K562 (cell line): ENCODE data around the gene C1orf167. TPM values are rescaled to one million over a fixed set of nuclear protein-coding genes. Genes with fewer than 3 reads are reported as not detected.

ENCODE experiments used
- ATAC-seq: fragments of 200-7000 bp; cut with Tn5 transposase; 3 replicates; pipeline ENCODE4 v1.9.1; 2020; ENCODE audit warnings: moderate library complexity
- BruUV-seq: library from RNA; stranded (reverse); fragments of 400-500 nt; replicated peaks from 2 replicates; lab custom pipeline; 2021; lab: Mats Ljungman, UMichigan
- CTCF ChIA-PET: fragments of 300-600 bp; formaldehyde crosslinking; extraction: SDS; loops from one replicate; lab custom pipeline; 2021; ENCODE audit warnings: low intra/inter-chr PET ratio; lab: Yijun Ruan, JAX
- POLR2A ChIA-PET: fragments of 300-600, 350-650 bp; sonication (Branson Sonifier 250); formaldehyde crosslinking; extraction: SDS; loops from one replicate; lab custom pipeline; 2021; ENCODE audit warnings: antibody characterized with exemption, inconsistent platforms; lab: Yijun Ruan, JAX
- DNase-seq, 4 experiments: peaks; one replicate each; pipeline versions ENCODE4 v3.0.0 to v3.0.0-alpha.2; 2011 to 2018; ENCODE audit warnings: low spot score in 3 of 4, mixed read lengths in 3 of 4; ENCODE audit errors: extremely low read depth in 1 of 4
- FAIRE-seq: peaks from 2 replicates; lab custom pipeline; 2011; peaks lifted over from hg19 to GRCh38; lab: Jason Lieb, UNC
- H2AFZ ChIP-seq: 2 replicates; pipeline ENCODE4 v1.6.0; 2011; ENCODE audit warnings: low read depth, low read length, control low read depth, inconsistent platforms
- H3K27ac ChIP-seq: fragments of 200-600 bp; 3 replicates; pipeline ENCODE4 v1.8.0; 2011; ENCODE audit warnings: low read depth, mild to moderate bottlenecking, control low read depth, inconsistent platforms, low read length, moderate library complexity, mixed read lengths; ENCODE audit errors: extremely low read depth
- H3K27me3 ChIP-seq, 2 experiments: fragments of 300-600 bp in 1 of 2; 2 replicates in 1 of 2; 3 replicates in 1 of 2; pipeline versions ENCODE4 v1.6.0 to v1.8.0; 2011; ENCODE audit warnings: inconsistent platforms in 2 of 2, low read length in 2 of 2, mild to moderate bottlenecking in 1 of 2, mixed read lengths in 1 of 2, moderate library complexity in 1 of 2; ENCODE audit not compliant: control insufficient read depth in 2 of 2, insufficient read depth in 2 of 2
- H3K36me3 ChIP-seq: fragments of 300-600 bp; 3 replicates; pipeline ENCODE4 v1.8.0; 2011; ENCODE audit warnings: mild to moderate bottlenecking, low read length, inconsistent platforms; ENCODE audit not compliant: control insufficient read depth, insufficient read depth
- H3K4me1 ChIP-seq, 2 experiments: fragments of 200-600 bp in 1 of 2; replicated peaks in 1 of 2; 2 replicates in 1 of 2; 3 replicates in 1 of 2; pipeline versions ENCODE4 v1.5.1 to v1.8.0; 2011; ENCODE audit warnings: inconsistent platforms in 2 of 2, low read length in 2 of 2, mild to moderate bottlenecking in 1 of 2, mixed read lengths in 1 of 2, moderate library complexity in 1 of 2; ENCODE audit not compliant: control insufficient read depth in 2 of 2, insufficient read depth in 2 of 2
- H3K4me2 ChIP-seq: 2 replicates; pipeline ENCODE4 v1.6.1; 2011; ENCODE audit warnings: low read length, control low read depth, inconsistent platforms, mixed read lengths; ENCODE audit not compliant: insufficient read depth
- H3K4me3 ChIP-seq: fragments of 200-600 bp; sonication (generic), shearing (Covaris generic); 2 replicates; pipeline ENCODE4 v1.5.1; 2016; ENCODE audit warnings: control low read depth, inconsistent platforms
- H3K79me2 ChIP-seq: fragments of 200-600 bp; 3 replicates; pipeline ENCODE4 v1.8.0; 2011; ENCODE audit warnings: low read length, inconsistent platforms; ENCODE audit not compliant: control insufficient read depth, insufficient read depth
- H3K9ac ChIP-seq, 2 experiments: 2 replicates each; pipeline versions ENCODE4 v1.6.0 to v1.6.1; 2011; ENCODE audit warnings: low read depth in 2 of 2, low read length in 2 of 2, control low read depth in 1 of 2, inconsistent platforms in 1 of 2, mild to moderate bottlenecking in 1 of 2, mixed read lengths in 1 of 2; ENCODE audit not compliant: insufficient read depth in 1 of 2
- H3K9me1 ChIP-seq: one replicate; pipeline ENCODE4 v1.6.0; 2011; ENCODE audit warnings: inconsistent platforms, mild to moderate bottlenecking, low read length, moderate library complexity; ENCODE audit not compliant: control insufficient read depth, insufficient read depth
- H3K9me3 ChIP-seq: replicated peaks from 2 replicates; pipeline ENCODE4 v1.5.1; 2011; ENCODE audit warnings: low read depth, low read length, inconsistent platforms; ENCODE audit not compliant: control insufficient read depth, insufficient read depth
- H4K20me1 ChIP-seq: replicated peaks from 2 replicates; pipeline ENCODE4 v1.6.1; 2011; ENCODE audit warnings: low read length, inconsistent platforms, mixed read lengths; ENCODE audit not compliant: control insufficient read depth, insufficient read depth
- ATF6 ChIP-seq: sonication (generic); formaldehyde crosslinking; IDR thresholded peaks from 2 replicates; pipeline ENCODE4 v1.4.0; 2020; ENCODE audit warnings: mild to moderate bottlenecking, missing genetic modification reagents
- CBX5 ChIP-seq: IDR thresholded peaks from 2 replicates; pipeline ENCODE4 v1.6.1; 2014; ENCODE audit warnings: low read depth, borderline replicate concordance
- CTCF ChIP-seq, 3 experiments: IDR thresholded peaks in 2 of 3; conservative IDR thresholded peaks in 1 of 3; 2 replicates each; pipeline ENCODE4 v1.5.1; 2011 to 2012; ENCODE audit warnings: low read length in 3 of 3, mild to moderate bottlenecking in 3 of 3, control low read depth in 2 of 3, improper control_type of control experiment in 1 of 3, inconsistent platforms in 1 of 3, low read depth in 1 of 3, mixed read lengths in 1 of 3, moderate library complexity in 1 of 3; ENCODE audit not compliant: insufficient read depth in 2 of 3
- MECOM ChIP-seq: fragments of 250-450 bp; sonication (Bioruptor Pico); IDR thresholded peaks from 2 replicates; pipeline ENCODE4 v1.8.0; 2022; ENCODE audit warnings: inconsistent platforms
- PTTG1 ChIP-seq: fragments of 450-650 bp; IDR thresholded peaks from 2 replicates; pipeline ENCODE4 v1.6.1; 2016; ENCODE audit warnings: low read depth, mild to moderate bottlenecking, missing genetic modification characterization, missing compliant biosample characterization
- SETDB1 ChIP-seq: IDR thresholded peaks from one replicate; pipeline ENCODE4 v1.6.1; 2012; ENCODE audit warnings: low read length, control low read depth, inconsistent platforms
- SMC3 ChIP-seq: conservative IDR thresholded peaks from 2 replicates; pipeline ENCODE4 v1.6.1; 2011; ENCODE audit warnings: low read depth, low read length, improper control_type of control experiment; ENCODE audit not compliant: insufficient read depth
- VEZF1 ChIP-seq: fragments of 200-800 bp; sonication (Bioruptor generic); IDR thresholded peaks from 2 replicates; pipeline ENCODE4 v1.6.1; 2017; ENCODE audit warnings: missing genetic modification characterization, missing compliant biosample characterization
- ZBED1 ChIP-seq: IDR thresholded peaks from 2 replicates; pipeline ENCODE4 v1.6.1; 2014
- ZHX1 ChIP-seq: fragments of 150-350 bp; conservative IDR thresholded peaks from 2 replicates; pipeline ENCODE4 v1.6.1; 2014; ENCODE audit warnings: low read length
- ZNF3 ChIP-seq: fragments of 250-450 bp; sonication (Bioruptor Pico); IDR thresholded peaks from 2 replicates; pipeline ENCODE4 v1.5.0; 2021; ENCODE audit warnings: mild to moderate bottlenecking, moderate library complexity
- ZNF316 ChIP-seq: fragments of 450-650 bp; IDR thresholded peaks from 2 replicates; pipeline ENCODE4 v1.6.1; 2016
- ZNF655 ChIP-seq: fragments of 250-450 bp; sonication (Bioruptor Pico); IDR thresholded peaks from 2 replicates; pipeline ENCODE4 v1.5.0; 2021
- ZNF785 ChIP-seq: fragments of 250-450 bp; sonication (Bioruptor Pico); IDR thresholded peaks from 2 replicates; pipeline ENCODE4 v1.4.0; 2020; ENCODE audit warnings: mild to moderate bottlenecking
- WGBS: fragments of 100-300 bp; shearing (Covaris generic); methylation state at CpG from one replicate; pipeline ENCODE4 v1.1.6; 2016; ENCODE audit warnings: low coverage, mixed read lengths; ENCODE audit not compliant: insufficient coverage; ENCODE audit errors: missing lambda C conversion rate; 5-methylcytosine and 5-hydroxymethylcytosine counted together
- in situ Hi-C: fragments of 300-500 bp; cut with MboI; formaldehyde crosslinking; loops from 4 replicates; pipeline ENCODE4 v1.15.0; 2018; ENCODE audit warnings: inconsistent platforms, mixed read lengths
- intact Hi-C: fragments of 100-400 bp; cut with micrococcal nuclease; formaldehyde crosslinking; loops from 2 replicates; pipeline ENCODE4 v1.14.2; 2022
- polyA plus RNA-seq, 8 experiments: library from polyadenylated mRNA; depleted of rRNA in 4 of 8; stranded (reverse) in 5 of 8; unstranded in 3 of 8; fragments of >200 nt; fragmentation: Nextera tagmentation in 2 of 8; fragmentation: Illumina TruSeq in 1 of 8; extraction: Ambion mirVana in 2 of 8; extraction: Trizol in 1 of 8; gene quantifications; 2 replicates each; pipeline versions ENCODE4 v1.2.1 to v1.2.3, GENCODE V29; 2011 to 2014; ENCODE audit warnings: inconsistent platforms in 1 of 8, missing spikeins in 1 of 8
- total RNA-seq, 7 experiments: library from RNA; depleted of rRNA in 6 of 7; stranded (reverse); fragments of >200 nt in 6 of 7; fragmentation: Illumina TruSeq in 2 of 7; extraction: Trizol in 2 of 7; gene quantifications; 2 replicates each; pipeline versions ENCODE4 v1.2.1 to v1.2.3, GENCODE V29; 2011 to 2021; ENCODE audit warnings: low replicate concordance in 1 of 7

The C1orf167 gene
- total and polyA plus RNA-seq, 9 of the 15 experiments (the other 6 are each of a cell fraction or from before 2014, with no cell fraction given): 0.22 to 0.86 (median 0.31) TPM; not detected in 2

- H3K4me3 ChIP-seq: no peak overlapping the region
- intact Hi-C loops (no loop called here), in situ Hi-C loops (no loop called here)
- no peaks in the 10 kb centered on the region for H3K27me3 ChIP-seq
- no peak overlapping the region for H3K4me2 ChIP-seq
- no peaks in the 10 kb centered on the region for H3K79me2 ChIP-seq
- DNase-seq: no peak
- H2AFZ ChIP-seq: no peak overlapping the region
- BruUV-seq: no TSS peak
- POLR2A ChIA-PET: interaction anchor here (0.6 to 3.4 kb wide), 6 partner anchors 10 to 84 kb away, joined by 3 to 41 read pairs (median 6); partner anchors contain the start of gene CLCN6
- no peaks in the 10 kb centered on the region for H3K9me1 ChIP-seq
- no peaks in the 10 kb centered on the region for H3K4me1 ChIP-seq
- 86% methylated on average over 7 of the region's 7 CpGs for WGBS
- TF ChIP-seq ZHX1 (no peak), ZNF3 (CRISPR knock-in tag) (no peak), VEZF1 (no peak), ZBED1 (no peak), PTTG1 (no peak), ATF6 (no peak), ZNF655 (CRISPR knock-in tag) (no peak), ZNF316 (no peak), CTCF (IDR thresholded peaks at IDR 0.05 in 2 of 3, conservative IDR thresholded peaks at IDR 0.05 in 1 of 3; ENCODE audit: insufficient read depth in 2 of 3, low read depth in 1 of 3, low read length in 3 of 3) (no peak), CBX5 (no peak), MECOM (CRISPR knock-in tag) (no peak), ZNF785 (CRISPR knock-in tag) (no peak), SETDB1 (no peak), SMC3 (no peak)
- TF ChIP-seq, all 486 proteins: peak for 0
- H3K9ac ChIP-seq: peak overlapping the region in 1 of 2 experiments; percentile 40; a peak in 2 of 4 replicates
- ATAC-seq (no peak), FAIRE-seq (no peak)
- H4K20me1 ChIP-seq: no peaks in the 10 kb centered on the region
- H3K27ac ChIP-seq: no peak overlapping the region
- CTCF ChIA-PET: no interaction called here
- no peaks in the 10 kb centered on the region for H3K9me3 ChIP-seq
- H3K36me3 ChIP-seq: peaks cover 83% of the 10 kb centered on the region
Measured at GRCh38 chr1:11825131-11825530, 63.1 kb downstream of the C1orf167 start.
